Heart right ventricle (tissue), 16 donors: ENCODE data around the gene C2orf72. TPM values are rescaled to one million over a fixed set of nuclear protein-coding genes. Genes with fewer than 3 reads are reported as not detected.
"Not testable (repeated sequence)": the region's sequence is repeated elsewhere in the genome, so short reads cannot be mapped to it uniquely, and the experiment has no call there.

Experiments
- ATAC-seq, 8 donors: fragments of 200-7000 bp; cut with Tn5 transposase; one replicate each; pipeline ENCODE4 v1.9.1; 2020; ENCODE audit warnings: mild to moderate bottlenecking in 8 of 8, moderate library complexity in 8 of 8, moderate number of reproducible peaks in 1 of 8
- DNase-seq, 2 donors: peaks; one replicate each; pipeline ENCODE4 v3.0.0-alpha.2; 2020
- H3K27ac ChIP-seq, 10 donors: fragments of 200-600 bp; sonication (generic) in 2 of 10; one replicate each; pipeline versions ENCODE4 v1.5.0 to v1.8.0; 2020 to 2022; ENCODE audit warnings: mild to moderate bottlenecking in 3 of 10
- H3K27me3 ChIP-seq, 7 donors: fragments of 200-600 bp; one replicate each; pipeline ENCODE4 v1.8.0; 2021 to 2022; ENCODE audit warnings: mild to moderate bottlenecking in 2 of 7
- H3K36me3 ChIP-seq, 9 donors: fragments of 200-600 bp; sonication (generic) in 1 of 9; one replicate each; pipeline versions ENCODE4 v1.5.0 to v1.8.0; 2020 to 2022; ENCODE audit warnings: mild to moderate bottlenecking in 2 of 9
- H3K4me1 ChIP-seq, 9 donors: fragments of 200-600 bp; sonication (generic) in 1 of 9; one replicate each; pipeline versions ENCODE4 v1.5.0 to v1.8.0; 2020 to 2022; ENCODE audit warnings: mild to moderate bottlenecking in 4 of 9
- H3K4me3 ChIP-seq, 10 donors: fragments of 200-600 bp; sonication (generic) in 2 of 10; one replicate each; pipeline versions ENCODE4 v1.5.0 to v1.8.0; 2020 to 2022; ENCODE audit warnings: mild to moderate bottlenecking in 7 of 10, moderate library complexity in 2 of 10
- H3K9me3 ChIP-seq, 11 donors: fragments of 200-600 bp in 10 of 11; sonication (generic) in 2 of 11; one replicate each; pipeline versions ENCODE4 v1.5.0 to v1.8.0; 2013 to 2022; ENCODE audit warnings: mild to moderate bottlenecking in 2 of 11, control low read depth in 1 of 11, moderate library complexity in 1 of 11
- CTCF ChIP-seq, 9 donors: fragments of 200-600 bp; sonication (generic) in 2 of 9; IDR thresholded peaks; one replicate each; pipeline versions ENCODE4 v1.5.0 to v1.8.0; 2021 to 2022; ENCODE audit warnings: antibody characterized with exemption in 9 of 9, mild to moderate bottlenecking in 5 of 9, moderate library complexity in 1 of 9
- WGBS, 2 donors: extraction: QIAGEN DNeasy Blood & Tissue Kit; methylation state at CpG; one replicate each; pipeline ENCODE4 v1.1.7; 2013; ENCODE audit warnings: inconsistent platforms in 1 of 2; 5-methylcytosine and 5-hydroxymethylcytosine counted together
- intact Hi-C, 10 donors: fragments of 100-400 bp; cut with DNase I; formaldehyde crosslinking; loops; one replicate each; pipeline versions ENCODE4 v1.11.1 to v1.14.2; 2022
- polyA plus RNA-seq, 2 donors: library from polyadenylated mRNA; stranded (reverse); fragments of 200-250 nt; gene quantifications; one replicate each; pipeline ENCODE4 v1.2.3, GENCODE V29; 2013
- total RNA-seq, 10 donors: library from RNA; stranded (reverse); fragmentation: NEBNext Ultra II Directional in 3 of 10; extraction: Animal tissue kit (Norgen Biotek cat#: 25700) in 3 of 10; gene quantifications; one replicate each; pipeline versions ENCODE4 v1.2.1 to v1.2.4, GENCODE V29; 2021 to 2023
- donor health status: Arrhythmogenic right ventricular cardiomyopathy.
- donor health status: ischemic (EF 13 %, LVEDD 7.1; RV severe dilation, severe dysfunction).
- donor health status: healthy with polysubstance abuse.
- donor health status: DM: no; HTN: yes; CAD: no.
- donor health status: DM: no; HTN: no; CAD: no.
- donor health status: ischemic (EF 25% LVEDD 6.9; RV normal size, moderate dysfunction).
- donor health status: ischemic (EF 25% LVEDD 5.7; RV mildly dilated, moderate dysfunction).
- donor health status: healthy.
- donor health status: DM: yes; HTN: yes; CAD: no.
- donor health status: Ischemic cardiomyopathy.
- donor health status: ischemic (EF 35%, LVEDD 5.7; RV mildly dilated, moderate dysfunction).
- donor health status: nonischemic (EF 11% LVEDD 7.7; RV severe dilation, severe dysfunction).
- donor health status: DM: yes; HTN: yes; CAD: no.
- donor health status: PGD.
- donor health status: ischemic (EF 29% LVEDD 5.4; RV normal size, mild dysfunction).
- donor health status: nonischemic (EF 23%, LVEDD 6.1; RV moderate dilation, normal function).

Gene C2orf72
- total and polyA plus RNA-seq, 12 donors, result 0.06 to 0.09 (median 0.07) TPM; not detected in 9

- H3K27me3 ChIP-seq, result no peaks in the 10 kb centered on the region
- intact Hi-C loops, result no loop called here
- ATAC-seq (no peak), DNase-seq (no peak)
- peaks cover 7 to 29% (median 18%) of the 10 kb centered on the region in 9 donors for H3K4me1 ChIP-seq
- H3K4me3 ChIP-seq, result no peak overlapping the region
- H3K36me3 ChIP-seq, result peaks cover 0 to 77% (median 32%) of the 10 kb centered on the region in 9 donors
- 96 to 98% methylated on average over 1 of the region's 1 CpG for WGBS, 2 donors
- no peaks in the 10 kb centered on the region for H3K9me3 ChIP-seq
- H3K27ac ChIP-seq, result no peak overlapping the region
- no peak for TF ChIP-seq CTCF (IDR thresholded peaks at IDR 0.05)
Observed at GRCh38 chr2:231063347-231063746, 26.0 kb downstream of the C2orf72 start.

GRCh38 chr2:231065966-231066365 is 28.6 kb downstream of the C2orf72 start:
- Histone ChIP-seq H3K27me3 (no peaks in the 10 kb centered on the region), H3K27ac (no peak overlapping the region), H3K36me3 (peaks cover 0 to 100% (median 41%) of the 10 kb centered on the region in 9 donors), H3K4me3 (no peak overlapping the region), H3K9me3 (no peaks in the 10 kb centered on the region), H3K4me1 (peaks cover 0 to 4% (median 0%) of the 10 kb centered on the region in 9 donors)
- TF ChIP-seq CTCF (IDR thresholded peaks at IDR 0.05), result no peak
- 98 to 100% methylated on average over 1 of the region's 1 CpG for WGBS, 2 donors
- intact Hi-C loops, result no loop called here
- DNase-seq (no peak), ATAC-seq (no peak)

DNA sequence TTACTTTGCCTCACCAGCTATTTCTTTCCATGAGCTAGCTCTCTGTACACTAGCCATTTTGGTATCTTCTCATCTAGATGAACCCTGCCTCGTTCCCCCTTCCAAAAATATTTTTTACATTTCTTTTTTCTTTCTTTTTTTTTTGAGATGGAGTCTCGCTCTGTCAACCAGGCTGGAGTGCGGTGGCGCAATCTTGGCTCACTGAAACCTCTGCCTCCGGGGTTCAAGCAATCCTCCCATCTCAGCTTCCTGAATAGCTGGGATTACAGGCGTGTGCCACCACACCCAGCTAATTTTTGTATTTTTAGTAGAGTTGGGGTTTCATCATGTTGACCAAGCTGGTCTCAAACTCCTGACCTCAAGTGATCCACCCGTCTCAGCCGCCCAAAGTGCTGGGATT is 30.2 kb downstream of the C2orf72 start:
- DNase-seq, intact Hi-C loops, H3K4me1 ChIP-seq, H3K4me3 ChIP-seq, H3K27me3 ChIP-seq, H3K27ac ChIP-seq, ATAC-seq, H3K9me3 ChIP-seq: not testable (repeated sequence)
- H3K36me3 ChIP-seq, result peaks cover 0 to 100% (median 43%) of the 10 kb centered on the region in 9 donors
- WGBS, 2 donors, result 91 to 93% methylated on average over 8 of the region's 8 CpGs

- intact Hi-C loops, result no loop called here
- DNase-seq (no peak), ATAC-seq (no peak)
- Histone ChIP-seq H3K9me3 (no peaks in the 10 kb centered on the region), H3K27me3 (no peaks in the 10 kb centered on the region), H3K27ac (no peak overlapping the region), H3K4me3 (no peak overlapping the region), H3K36me3 (peaks cover 0 to 100% (median 34%) of the 10 kb centered on the region in 9 donors), H3K4me1 (no peaks in the 10 kb centered on the region)
- 95 to 96% methylated on average over 5 of the region's 5 CpGs for WGBS, 2 donors
- no peak for TF ChIP-seq CTCF (IDR thresholded peaks at IDR 0.05)
Observed at GRCh38 chr2:231068525-231069222, 31.4 kb downstream of the C2orf72 start.

- ATAC-seq, result no peak
- peaks cover 0 to 100% (median 36%) of the 10 kb centered on the region in 9 donors for H3K36me3 ChIP-seq
Observed at GRCh38 chr2:231069379-231070054, 32.2 kb downstream of the C2orf72 start.

More at GRCh38 chr2:231069379-231070054, 32.2 kb downstream of the C2orf72 start:
- TF ChIP-seq CTCF (IDR thresholded peaks at IDR 0.05), result no peak
- Histone ChIP-seq H3K27ac (no peak overlapping the region), H3K4me1 (no peaks in the 10 kb centered on the region), H3K4me3 (no peak overlapping the region), H3K27me3 (no peaks in the 10 kb centered on the region), H3K9me3 (no peaks in the 10 kb centered on the region)
- DNase-seq, result no peak
- 88 to 96% methylated on average over 1 of the region's 1 CpG for WGBS, 2 donors
- intact Hi-C loops, result no loop called here
